K562 (cell line): ENCODE measurements around the gene ZBTB43. TPM values are rescaled to one million over a fixed set of nuclear protein-coding genes. Genes with fewer than 3 reads are reported as not detected.
"Not testable (repeated sequence)": the region's sequence is repeated elsewhere in the genome, so short reads cannot be mapped to it uniquely, and the experiment has no call there.

Source experiments
- ATAC-seq: fragments of 200-7000 bp; cut with Tn5 transposase; 3 replicates; pipeline ENCODE4 v1.9.1; 2020; ENCODE audit warnings: moderate library complexity
- BruUV-seq: library from RNA; stranded (reverse); fragments of 400-500 nt; replicated peaks from 2 replicates; lab custom pipeline; 2021; lab: Mats Ljungman, UMichigan
- CTCF ChIA-PET: fragments of 300-600 bp; formaldehyde crosslinking; extraction: SDS; loops from one replicate; lab custom pipeline; 2021; ENCODE audit warnings: low intra/inter-chr PET ratio; lab: Yijun Ruan, JAX
- POLR2A ChIA-PET: fragments of 300-600, 350-650 bp; sonication (Branson Sonifier 250); formaldehyde crosslinking; extraction: SDS; loops from one replicate; lab custom pipeline; 2021; ENCODE audit warnings: antibody characterized with exemption, inconsistent platforms; lab: Yijun Ruan, JAX
- DNase-seq, 4 experiments: peaks; one replicate each; pipeline versions ENCODE4 v3.0.0 to v3.0.0-alpha.2; 2011 to 2018; ENCODE audit warnings: low spot score in 3 of 4, mixed read lengths in 3 of 4; ENCODE audit errors: extremely low read depth in 1 of 4
- FAIRE-seq: peaks from 2 replicates; lab custom pipeline; 2011; peaks lifted over from hg19 to GRCh38; lab: Jason Lieb, UNC
- H2AFZ ChIP-seq: 2 replicates; pipeline ENCODE4 v1.6.0; 2011; ENCODE audit warnings: low read depth, low read length, control low read depth, inconsistent platforms
- H3K27ac ChIP-seq: fragments of 200-600 bp; 3 replicates; pipeline ENCODE4 v1.8.0; 2011; ENCODE audit warnings: low read depth, mild to moderate bottlenecking, control low read depth, inconsistent platforms, low read length, moderate library complexity, mixed read lengths; ENCODE audit errors: extremely low read depth
- H3K27me3 ChIP-seq, 2 experiments: fragments of 300-600 bp in 1 of 2; 2 replicates in 1 of 2; 3 replicates in 1 of 2; pipeline versions ENCODE4 v1.6.0 to v1.8.0; 2011; ENCODE audit warnings: inconsistent platforms in 2 of 2, low read length in 2 of 2, mild to moderate bottlenecking in 1 of 2, mixed read lengths in 1 of 2, moderate library complexity in 1 of 2; ENCODE audit not compliant: control insufficient read depth in 2 of 2, insufficient read depth in 2 of 2
- H3K36me3 ChIP-seq: fragments of 300-600 bp; 3 replicates; pipeline ENCODE4 v1.8.0; 2011; ENCODE audit warnings: mild to moderate bottlenecking, low read length, inconsistent platforms; ENCODE audit not compliant: control insufficient read depth, insufficient read depth
- H3K4me1 ChIP-seq, 2 experiments: fragments of 200-600 bp in 1 of 2; replicated peaks in 1 of 2; 2 replicates in 1 of 2; 3 replicates in 1 of 2; pipeline versions ENCODE4 v1.5.1 to v1.8.0; 2011; ENCODE audit warnings: inconsistent platforms in 2 of 2, low read length in 2 of 2, mild to moderate bottlenecking in 1 of 2, mixed read lengths in 1 of 2, moderate library complexity in 1 of 2; ENCODE audit not compliant: control insufficient read depth in 2 of 2, insufficient read depth in 2 of 2
- H3K4me2 ChIP-seq: 2 replicates; pipeline ENCODE4 v1.6.1; 2011; ENCODE audit warnings: low read length, control low read depth, inconsistent platforms, mixed read lengths; ENCODE audit not compliant: insufficient read depth
- H3K4me3 ChIP-seq: fragments of 200-600 bp; sonication (generic), shearing (Covaris generic); 2 replicates; pipeline ENCODE4 v1.5.1; 2016; ENCODE audit warnings: control low read depth, inconsistent platforms
- H3K79me2 ChIP-seq: fragments of 200-600 bp; 3 replicates; pipeline ENCODE4 v1.8.0; 2011; ENCODE audit warnings: low read length, inconsistent platforms; ENCODE audit not compliant: control insufficient read depth, insufficient read depth
- H3K9ac ChIP-seq, 2 experiments: 2 replicates each; pipeline versions ENCODE4 v1.6.0 to v1.6.1; 2011; ENCODE audit warnings: low read depth in 2 of 2, low read length in 2 of 2, control low read depth in 1 of 2, inconsistent platforms in 1 of 2, mild to moderate bottlenecking in 1 of 2, mixed read lengths in 1 of 2; ENCODE audit not compliant: insufficient read depth in 1 of 2
- H3K9me1 ChIP-seq: one replicate; pipeline ENCODE4 v1.6.0; 2011; ENCODE audit warnings: inconsistent platforms, mild to moderate bottlenecking, low read length, moderate library complexity; ENCODE audit not compliant: control insufficient read depth, insufficient read depth
- H3K9me3 ChIP-seq: replicated peaks from 2 replicates; pipeline ENCODE4 v1.5.1; 2011; ENCODE audit warnings: low read depth, low read length, inconsistent platforms; ENCODE audit not compliant: control insufficient read depth, insufficient read depth
- H4K20me1 ChIP-seq: replicated peaks from 2 replicates; pipeline ENCODE4 v1.6.1; 2011; ENCODE audit warnings: low read length, inconsistent platforms, mixed read lengths; ENCODE audit not compliant: control insufficient read depth, insufficient read depth
- UBTF ChIP-seq, 2 experiments: IDR thresholded peaks; 2 replicates each; pipeline ENCODE4 v1.6.1; 2012; ENCODE audit warnings: improper control_type of control experiment in 2 of 2, low read depth in 2 of 2, low read length in 2 of 2, borderline replicate concordance in 1 of 2
- VEZF1 ChIP-seq: fragments of 200-800 bp; sonication (Bioruptor generic); IDR thresholded peaks from 2 replicates; pipeline ENCODE4 v1.6.1; 2017; ENCODE audit warnings: missing genetic modification characterization, missing compliant biosample characterization
- WGBS: fragments of 100-300 bp; shearing (Covaris generic); methylation state at CpG from one replicate; pipeline ENCODE4 v1.1.6; 2016; ENCODE audit warnings: low coverage, mixed read lengths; ENCODE audit not compliant: insufficient coverage; ENCODE audit errors: missing lambda C conversion rate; 5-methylcytosine and 5-hydroxymethylcytosine counted together
- in situ Hi-C: fragments of 300-500 bp; cut with MboI; formaldehyde crosslinking; loops from 4 replicates; pipeline ENCODE4 v1.15.0; 2018; ENCODE audit warnings: inconsistent platforms, mixed read lengths
- intact Hi-C: fragments of 100-400 bp; cut with micrococcal nuclease; formaldehyde crosslinking; loops from 2 replicates; pipeline ENCODE4 v1.14.2; 2022
- polyA plus RNA-seq, 8 experiments: library from polyadenylated mRNA; depleted of rRNA in 4 of 8; stranded (reverse) in 5 of 8; unstranded in 3 of 8; fragments of >200 nt; fragmentation: Nextera tagmentation in 2 of 8; fragmentation: Illumina TruSeq in 1 of 8; extraction: Ambion mirVana in 2 of 8; extraction: Trizol in 1 of 8; gene quantifications; 2 replicates each; pipeline versions ENCODE4 v1.2.1 to v1.2.3, GENCODE V29; 2011 to 2014; ENCODE audit warnings: inconsistent platforms in 1 of 8, missing spikeins in 1 of 8
- total RNA-seq, 7 experiments: library from RNA; depleted of rRNA in 6 of 7; stranded (reverse); fragments of >200 nt in 6 of 7; fragmentation: Illumina TruSeq in 2 of 7; extraction: Trizol in 2 of 7; gene quantifications; 2 replicates each; pipeline versions ENCODE4 v1.2.1 to v1.2.3, GENCODE V29; 2011 to 2021; ENCODE audit warnings: low replicate concordance in 1 of 7

ZBTB43 gene
- total and polyA plus RNA-seq, 9 of the 15 experiments (the other 6 are each of a cell fraction or from before 2014, with no cell fraction given): 3.9 to 17.2 (median 9.1) TPM

- in situ Hi-C loops, H3K4me3 ChIP-seq, H4K20me1 ChIP-seq, intact Hi-C loops, H3K4me2 ChIP-seq, H3K79me2 ChIP-seq, BruUV-seq, ATAC-seq, POLR2A ChIA-PET, H3K4me1 ChIP-seq, H3K27ac ChIP-seq, DNase-seq, H3K9me1 ChIP-seq, H3K36me3 ChIP-seq, H3K9me3 ChIP-seq, H2AFZ ChIP-seq, FAIRE-seq, H3K9ac ChIP-seq: not testable (repeated sequence)
- peaks cover 13 to 46% of the 10 kb centered on the region in 2 experiments; a peak in 3 of 5 replicates for H3K27me3 ChIP-seq
- WGBS: 2% methylated on average over 5 of the region's 5 CpGs
- CTCF ChIA-PET: interaction anchor here (1.6 to 4.7 kb wide), 2 partner anchors 73 to 277 kb away, joined by 5 to 43 read pairs; no protein-coding TSS in a partner anchor
These were observed 26.1 kb upstream of the ZBTB43 start for GRCh38 chr9:126778696-126779095.

GRCh38 chr9:126781186-126782052 is 23.4 kb upstream of the ZBTB43 start:
- DNase-seq (peak; percentile 83 to 93 (median 90)), ATAC-seq (peak; percentile 97), FAIRE-seq (peak; percentile 85)
- Histone ChIP-seq H3K27ac (no peak overlapping the region), H3K4me3 (no peak overlapping the region), H3K36me3 (no peaks in the 10 kb centered on the region), H3K9me1 (no peaks in the 10 kb centered on the region), H3K9ac (0 out of 4 replicates have a peak overlapping the region, but pooled peaks of 1 of the 2 experiments have one; percentile 56), H3K79me2 (no peaks in the 10 kb centered on the region), H2AFZ (no peak overlapping the region), H3K9me3 (no peaks in the 10 kb centered on the region), H3K4me1 (peaks cover 0 to 3% of the 10 kb centered on the region in 2 experiments; a peak in 1 of 5 replicates), H3K4me2 (no peak overlapping the region), H4K20me1 (no peaks in the 10 kb centered on the region; the same call in 1 of the 2 replicates), H3K27me3 (peaks cover 4 to 43% of the 10 kb centered on the region in 2 experiments; a peak in 4 of 5 replicates)
- 10% methylated on average over 22 of the region's 29 CpGs for WGBS
- intact Hi-C loops (loop anchor here (1.0 to 2.0 kb wide), 3 partner anchors 76 to 281 kb away; no protein-coding TSS in a partner anchor), in situ Hi-C loops (loop anchor here (5.0 kb wide), 1 partner anchor 174 kb away; no protein-coding TSS in a partner anchor)
- no TSS peak for BruUV-seq
- ChIA-PET CTCF (interaction anchor here (0.6 to 4.7 kb wide), 5 partner anchors 76 to 282 kb away, joined by 3 to 43 read pairs (median 13); partner anchors contain the start of gene LMX1B), POLR2A (interaction anchor here (1.5 kb wide), 1 partner anchor 77 kb away, joined by 10 read pairs; no protein-coding TSS in a partner anchor)
- 0 out of 4 replicates have a peak, but pooled peaks of 1 of the 2 experiments have one; percentile 21 for TF ChIP-seq UBTF (IDR thresholded peaks at IDR 0.05; ENCODE audit: borderline replicate concordance in 1 of 2, low read depth in 2 of 2, low read length in 2 of 2)
- TF ChIP-seq VEZF1 (CRISPR knock-in tag): peak; percentile 75
